ENCODE measurements around the gene LFNG. TPM values are rescaled to one million over a fixed set of nuclear protein-coding genes. Genes with fewer than 3 reads are reported as not detected.

The LFNG gene
- total and polyA plus RNA-seq, 4 donors, result 11.5 to 47.6 (median 23.7) TPM

GRCh38 chr7:2474813-2475677, 44.5 kb upstream of the LFNG start:
- no peak for ATAC-seq (ENCODE audit: insufficient read depth, low FRiP score)
- 89 to 95% methylated on average over 25 to 28 of the region's 28 CpGs for WGBS, 2 donors

GRCh38 chr7:2475678-2476015, 43.9 kb upstream of the LFNG start:
- no peak overlapping the region for H3K9ac ChIP-seq (ENCODE audit: insufficient read depth in 1 of 2, low read length in 2 of 2)
- DNase-seq (no peak), ATAC-seq (ENCODE audit: insufficient read depth, low FRiP score) (no peak)
- 94 to 98% methylated on average over 18 of the region's 18 CpGs for WGBS, 2 donors
- no peaks in the 10 kb centered on the region for H3K36me3 ChIP-seq (ENCODE audit: control insufficient read depth in 4 of 4, insufficient read depth in 4 of 4, low read length in 4 of 4)
- no peak for TF ChIP-seq CTCF (IDR thresholded peaks at IDR 0.05; ENCODE audit: control extremely low read depth, extremely low read depth)
- H3K27ac ChIP-seq (ENCODE audit: low read depth in 1 of 2, low read length in 1 of 2), result no peak overlapping the region
- H3K4me3 ChIP-seq, result no peak overlapping the region
- H3K27me3 ChIP-seq (ENCODE audit: control insufficient read depth in 3 of 3, insufficient read depth in 3 of 3, low read length in 2 of 3), result peaks cover 0 to 7% (median 0%) of the 10 kb centered on the region in 3 donors
- H3K9me3 ChIP-seq (ENCODE audit: control insufficient read depth in 4 of 4, insufficient read depth in 3 of 4, low read length in 3 of 4), result no peaks in the 10 kb centered on the region
- peaks cover 0 to 22% (median 12%) of the 10 kb centered on the region in 5 donors for H3K4me1 ChIP-seq (ENCODE audit: control insufficient read depth in 5 of 5, insufficient read depth in 5 of 5, low read length in 5 of 5)

More at GRCh38 chr7:2474813-2475677, 44.5 kb upstream of the LFNG start:
- Histone ChIP-seq H3K9me3 (ENCODE audit: control insufficient read depth in 4 of 4, insufficient read depth in 3 of 4, low read length in 3 of 4) (no peaks in the 10 kb centered on the region), H3K4me3 (no peak overlapping the region), H3K36me3 (ENCODE audit: control insufficient read depth in 4 of 4, insufficient read depth in 4 of 4, low read length in 4 of 4) (no peaks in the 10 kb centered on the region), H3K9ac (ENCODE audit: insufficient read depth in 1 of 2, low read length in 2 of 2) (no peak overlapping the region), H3K4me1 (ENCODE audit: control insufficient read depth in 5 of 5, insufficient read depth in 5 of 5, low read length in 5 of 5) (peaks cover 0 to 20% (median 12%) of the 10 kb centered on the region in 5 donors), H3K27me3 (ENCODE audit: control insufficient read depth in 3 of 3, insufficient read depth in 3 of 3, low read length in 2 of 3) (peaks cover 0 to 1% (median 0%) of the 10 kb centered on the region in 3 donors), H3K27ac (ENCODE audit: low read depth in 1 of 2, low read length in 1 of 2) (no peak overlapping the region)
- no peak for DNase-seq
- no peak for TF ChIP-seq CTCF (IDR thresholded peaks at IDR 0.05; ENCODE audit: control extremely low read depth, extremely low read depth)

- 70 to 75% methylated on average over 7 of the region's 16 CpGs for WGBS, 2 donors
- no peak for TF ChIP-seq CTCF (IDR thresholded peaks at IDR 0.05; ENCODE audit: control extremely low read depth, extremely low read depth)
- Histone ChIP-seq H3K4me1 (ENCODE audit: control insufficient read depth in 5 of 5, insufficient read depth in 5 of 5, low read length in 5 of 5) (peaks cover 0 to 18% (median 12%) of the 10 kb centered on the region in 5 donors), H3K4me3 (no peak within 1 kb of the TSS), H3K36me3 (ENCODE audit: control insufficient read depth in 4 of 4, insufficient read depth in 4 of 4, low read length in 4 of 4) (no peaks in the 10 kb centered on the region), H3K9me3 (ENCODE audit: control insufficient read depth in 4 of 4, insufficient read depth in 3 of 4, low read length in 3 of 4) (no peaks in the 10 kb centered on the region), H3K27me3 (ENCODE audit: control insufficient read depth in 3 of 3, insufficient read depth in 3 of 3, low read length in 2 of 3) (peaks cover 0 to 9% (median 0%) of the 10 kb centered on the region in 3 donors), H3K27ac (ENCODE audit: low read depth in 1 of 2, low read length in 1 of 2) (no peak within 1 kb of the TSS), H3K9ac (ENCODE audit: insufficient read depth in 1 of 2, low read length in 2 of 2) (no peak within 1 kb of the TSS)
- no peak for DNase-seq
- no peak for ATAC-seq (ENCODE audit: insufficient read depth, low FRiP score)
Observed at GRCh38 chr7:2476298-2476697, 43.3 kb upstream of the LFNG start, which contains the start of gene GRIFIN. GRIFIN (minus strand) TSS chr7:2476398; CDS start chr7:2476383, 15 bp downstream.

All from lung (tissue), 12 donors.